ENCODE data around the gene LYPD4.

DNA sequence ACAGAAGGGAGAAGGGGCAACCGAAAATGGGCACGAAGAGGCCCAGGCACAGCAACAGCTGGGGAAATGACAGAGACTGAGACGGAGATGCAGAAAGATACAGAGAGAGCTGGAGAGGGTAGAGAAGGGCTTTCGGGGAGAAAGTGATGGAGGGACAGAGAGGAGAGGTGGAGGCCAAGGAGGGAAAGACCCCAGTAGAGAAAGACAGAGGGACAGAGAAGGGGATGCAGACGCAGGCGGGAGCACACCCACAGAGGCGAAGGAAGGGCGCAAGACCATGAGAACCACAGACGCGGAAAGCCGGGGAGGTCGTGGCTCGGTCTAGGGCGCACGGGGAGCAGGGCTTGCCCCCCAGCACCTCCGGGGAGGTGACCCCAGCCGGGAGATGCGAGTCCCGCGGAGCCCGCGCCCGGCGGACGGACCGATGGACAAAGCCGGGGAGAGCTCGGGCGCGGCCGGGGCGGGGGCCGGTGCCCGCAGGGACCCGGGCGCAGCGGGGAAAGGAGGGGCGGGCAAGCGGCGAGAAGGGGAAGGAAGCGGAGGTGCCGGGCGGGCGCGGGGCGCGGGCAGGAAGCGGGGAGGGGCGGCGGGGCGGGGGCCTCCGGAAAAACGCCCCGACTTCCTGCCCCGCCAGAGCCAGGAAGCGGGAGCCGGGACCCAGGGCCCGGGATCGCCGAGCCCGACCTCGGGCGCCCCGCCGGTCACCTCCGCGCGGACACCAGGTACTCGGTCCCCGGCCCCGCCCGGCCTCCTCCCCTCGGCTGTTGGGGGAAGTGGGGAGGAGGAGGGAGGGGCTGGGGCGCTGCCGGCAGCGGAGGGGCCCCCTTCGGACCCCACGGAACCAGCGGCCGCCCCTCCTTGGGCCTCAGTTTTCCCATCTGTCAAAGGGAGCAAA lies 38.3 kb upstream of the LYPD4 start, which contains the start of gene ARHGEF1:
- TF ChIP-seq POLR2A (IDR thresholded peaks at IDR 0.05), result peak in 1 of 2 donors; percentile 26
- TF ChIP-seq, protein P1, sequence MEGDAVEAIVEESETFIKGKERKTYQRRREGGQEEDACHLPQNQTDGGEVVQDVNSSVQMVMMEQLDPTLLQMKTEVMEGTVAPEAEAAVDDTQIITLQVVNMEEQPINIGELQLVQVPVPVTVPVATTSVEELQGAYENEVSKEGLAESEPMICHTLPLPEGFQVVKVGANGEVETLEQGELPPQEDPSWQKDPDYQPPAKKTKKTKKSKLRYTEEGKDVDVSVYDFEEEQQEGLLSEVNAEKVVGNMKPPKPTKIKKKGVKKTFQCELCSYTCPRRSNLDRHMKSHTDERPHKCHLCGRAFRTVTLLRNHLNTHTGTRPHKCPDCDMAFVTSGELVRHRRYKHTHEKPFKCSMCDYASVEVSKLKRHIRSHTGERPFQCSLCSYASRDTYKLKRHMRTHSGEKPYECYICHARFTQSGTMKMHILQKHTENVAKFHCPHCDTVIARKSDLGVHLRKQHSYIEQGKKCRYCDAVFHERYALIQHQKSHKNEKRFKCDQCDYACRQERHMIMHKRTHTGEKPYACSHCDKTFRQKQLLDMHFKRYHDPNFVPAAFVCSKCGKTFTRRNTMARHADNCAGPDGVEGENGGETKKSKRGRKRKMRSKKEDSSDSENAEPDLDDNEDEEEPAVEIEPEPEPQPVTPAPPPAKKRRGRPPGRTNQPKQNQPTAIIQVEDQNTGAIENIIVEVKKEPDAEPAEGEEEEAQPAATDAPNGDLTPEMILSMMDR (IDR thresholded peaks at IDR 0.05), result no peak

All from adrenal gland (tissue), 5 donors.